SK-N-SH treated with all-trans-retinoic acid at 6 μM for 48 hours (cell line): ENCODE results near the gene CHRNA4.

Experiments used
- ATAC-seq: fragments of 200-7000 bp; cut with Tn5 transposase; 3 replicates; pipeline ENCODE4 v1.9.1; 2020; ENCODE audit warnings: mild to moderate bottlenecking, moderate library complexity
- ARNTL ChIP-seq: fragments of 450-650 bp; formaldehyde crosslinking; IDR thresholded peaks from 2 replicates; pipeline ENCODE4 v1.5.0; 2020; ENCODE audit warnings: low read depth, mild to moderate bottlenecking, moderate library complexity, borderline replicate concordance
- BACH2 ChIP-seq: fragments of 250-450 bp; sonication (Bioruptor Pico); IDR thresholded peaks from 2 replicates; pipeline ENCODE4 v1.9.0; 2021; ENCODE audit warnings: mild to moderate bottlenecking, borderline replicate concordance
- CSDC2 ChIP-seq: fragments of 250-450 bp; sonication (Bioruptor Pico); IDR thresholded peaks from 2 replicates; pipeline ENCODE4 v1.5.0; 2020; ENCODE audit warnings: mild to moderate bottlenecking, moderate library complexity
- ESRRG ChIP-seq: fragments of 250-450 bp; sonication (Bioruptor Pico); IDR thresholded peaks from 2 replicates; pipeline ENCODE4 v1.6.1; 2021; ENCODE audit warnings: mild to moderate bottlenecking
- GLIS3 ChIP-seq: fragments of 250-450 bp; sonication (Bioruptor Pico); IDR thresholded peaks from 2 replicates; pipeline ENCODE4 v1.5.0; 2020; ENCODE audit warnings: mild to moderate bottlenecking, moderate library complexity
- ISL1 ChIP-seq: fragments of 250-450 bp; sonication (Bioruptor Pico); IDR thresholded peaks from 2 replicates; pipeline ENCODE4 v2.1.2; 2022; ENCODE audit warnings: mild to moderate bottlenecking, moderate library complexity
- OSR1 ChIP-seq: fragments of 250-450 bp; sonication (Bioruptor Pico); IDR thresholded peaks from 2 replicates; pipeline ENCODE4 v1.8.0; 2022; ENCODE audit warnings: moderate library complexity, mild to moderate bottlenecking, inconsistent platforms
- PPARA ChIP-seq: fragments of 250-450 bp; sonication (Bioruptor Pico); IDR thresholded peaks from 2 replicates; pipeline ENCODE4 v1.5.0; 2020; ENCODE audit warnings: mild to moderate bottlenecking, borderline replicate concordance
- RARB ChIP-seq: fragments of 250-450 bp; sonication (Bioruptor Pico); IDR thresholded peaks from 2 replicates; pipeline ENCODE4 v1.8.0; 2021; ENCODE audit warnings: mild to moderate bottlenecking, moderate library complexity
- SNAI2 ChIP-seq: fragments of 250-450 bp; sonication (Bioruptor Pico); IDR thresholded peaks from 2 replicates; pipeline ENCODE4 v1.5.0; 2020; ENCODE audit warnings: mild to moderate bottlenecking, moderate library complexity
- TCF4 ChIP-seq: fragments of 250-450 bp; sonication (Bioruptor Pico); IDR thresholded peaks from 2 replicates; pipeline ENCODE4 v1.8.0; 2021; ENCODE audit warnings: mild to moderate bottlenecking, moderate library complexity, borderline replicate concordance
- TOX ChIP-seq: fragments of 250-450 bp; sonication (Bioruptor Pico); IDR thresholded peaks from 2 replicates; pipeline ENCODE4 v1.8.0; 2021; ENCODE audit warnings: mild to moderate bottlenecking, moderate library complexity, borderline replicate concordance
- ZC3H10 ChIP-seq: fragments of 250-450 bp; sonication (Bioruptor Pico); IDR thresholded peaks from 2 replicates; pipeline ENCODE4 v1.5.1; 2021; ENCODE audit warnings: mild to moderate bottlenecking, moderate library complexity
- ZFP30 ChIP-seq: fragments of 450-650 bp; formaldehyde crosslinking; IDR thresholded peaks from 2 replicates; pipeline ENCODE4 v1.5.0; 2022; ENCODE audit warnings: mild to moderate bottlenecking, moderate library complexity
- ZNF70 ChIP-seq: fragments of 450-650 bp; formaldehyde crosslinking; IDR thresholded peaks from 2 replicates; pipeline ENCODE4 v1.5.0; 2020; ENCODE audit warnings: mild to moderate bottlenecking, moderate library complexity
- ZNF8 ChIP-seq: fragments of 450-650 bp; formaldehyde crosslinking; IDR thresholded peaks from 2 replicates; pipeline ENCODE4 v1.5.0; 2020; ENCODE audit warnings: mild to moderate bottlenecking, moderate library complexity
- TF ChIP-seq, protein P1 (sequence below): fragments of 250-450 bp; sonication (Bioruptor Pico); IDR thresholded peaks from 2 replicates; pipeline ENCODE4 v1.5.1; 2020; ENCODE audit warnings: low read depth, mild to moderate bottlenecking, moderate library complexity
- TF ChIP-seq, protein P2 (sequence below): fragments of 250-450 bp; sonication (Bioruptor Pico); IDR thresholded peaks from 2 replicates; pipeline ENCODE4 v1.8.0; 2021; ENCODE audit warnings: low read depth, mild to moderate bottlenecking, moderate library complexity, borderline replicate concordance
- TF ChIP-seq, protein P3 (sequence below): fragments of 250-450 bp; sonication (Bioruptor Pico); IDR thresholded peaks from 2 replicates; pipeline ENCODE4 v1.5.0; 2020; ENCODE audit warnings: mild to moderate bottlenecking, moderate library complexity
- TF ChIP-seq, protein P4 (sequence below): fragments of 250-450 bp; sonication (Bioruptor Pico); IDR thresholded peaks from 2 replicates; pipeline ENCODE4 v1.5.1; 2021; ENCODE audit warnings: mild to moderate bottlenecking, moderate library complexity
- TF ChIP-seq, protein P5 (sequence below): fragments of 250-450 bp; sonication (Bioruptor Pico); IDR thresholded peaks from 2 replicates; pipeline ENCODE4 v1.8.0; 2020; ENCODE audit warnings: mild to moderate bottlenecking, moderate library complexity, borderline replicate concordance

Gene CHRNA4

DNA sequence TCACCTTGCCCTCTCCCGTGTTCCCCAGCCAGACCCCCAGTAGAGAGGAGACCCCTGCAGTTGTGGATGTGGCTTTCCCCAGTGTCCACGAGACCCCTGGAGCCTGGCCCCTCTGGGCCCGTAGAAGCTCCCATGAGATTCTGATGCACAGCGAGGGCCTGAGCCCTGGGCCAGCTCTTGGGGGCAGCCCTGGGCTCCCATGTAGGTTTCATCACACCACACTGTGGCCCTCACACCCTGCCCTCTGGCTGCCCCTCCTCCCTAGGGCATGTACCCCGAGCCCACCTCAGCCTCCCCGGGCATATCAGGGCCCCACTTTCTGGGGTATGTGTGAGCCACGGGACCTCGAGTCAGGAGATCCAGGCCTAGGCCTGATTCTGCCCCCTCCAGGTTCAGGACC is 7.0 kb upstream of the CHRNA4 start:
- no peak for ATAC-seq
- TF ChIP-seq, protein P1, sequence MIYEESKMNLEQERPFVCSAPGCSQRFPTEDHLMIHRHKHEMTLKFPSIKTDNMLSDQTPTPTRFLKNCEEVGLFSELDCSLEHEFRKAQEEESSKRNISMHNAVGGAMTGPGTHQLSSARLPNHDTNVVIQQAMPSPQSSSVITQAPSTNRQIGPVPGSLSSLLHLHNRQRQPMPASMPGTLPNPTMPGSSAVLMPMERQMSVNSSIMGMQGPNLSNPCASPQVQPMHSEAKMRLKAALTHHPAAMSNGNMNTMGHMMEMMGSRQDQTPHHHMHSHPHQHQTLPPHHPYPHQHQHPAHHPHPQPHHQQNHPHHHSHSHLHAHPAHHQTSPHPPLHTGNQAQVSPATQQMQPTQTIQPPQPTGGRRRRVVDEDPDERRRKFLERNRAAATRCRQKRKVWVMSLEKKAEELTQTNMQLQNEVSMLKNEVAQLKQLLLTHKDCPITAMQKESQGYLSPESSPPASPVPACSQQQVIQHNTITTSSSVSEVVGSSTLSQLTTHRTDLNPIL: no peak
- no peak for TF ChIP-seq ISL1 (CRISPR knock-in tag)
- TF ChIP-seq, protein P2, sequence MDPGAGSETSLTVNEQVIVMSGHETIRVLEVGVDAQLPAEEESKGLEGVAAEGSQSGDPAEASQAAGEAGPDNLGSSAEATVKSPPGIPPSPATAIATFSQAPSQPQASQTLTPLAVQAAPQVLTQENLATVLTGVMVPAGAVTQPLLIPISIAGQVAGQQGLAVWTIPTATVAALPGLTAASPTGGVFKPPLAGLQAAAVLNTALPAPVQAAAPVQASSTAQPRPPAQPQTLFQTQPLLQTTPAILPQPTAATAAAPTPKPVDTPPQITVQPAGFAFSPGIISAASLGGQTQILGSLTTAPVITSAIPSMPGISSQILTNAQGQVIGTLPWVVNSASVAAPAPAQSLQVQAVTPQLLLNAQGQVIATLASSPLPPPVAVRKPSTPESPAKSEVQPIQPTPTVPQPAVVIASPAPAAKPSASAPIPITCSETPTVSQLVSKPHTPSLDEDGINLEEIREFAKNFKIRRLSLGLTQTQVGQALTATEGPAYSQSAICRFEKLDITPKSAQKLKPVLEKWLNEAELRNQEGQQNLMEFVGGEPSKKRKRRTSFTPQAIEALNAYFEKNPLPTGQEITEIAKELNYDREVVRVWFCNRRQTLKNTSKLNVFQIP (CRISPR knock-in tag): no peak
- TF ChIP-seq, protein P3, sequence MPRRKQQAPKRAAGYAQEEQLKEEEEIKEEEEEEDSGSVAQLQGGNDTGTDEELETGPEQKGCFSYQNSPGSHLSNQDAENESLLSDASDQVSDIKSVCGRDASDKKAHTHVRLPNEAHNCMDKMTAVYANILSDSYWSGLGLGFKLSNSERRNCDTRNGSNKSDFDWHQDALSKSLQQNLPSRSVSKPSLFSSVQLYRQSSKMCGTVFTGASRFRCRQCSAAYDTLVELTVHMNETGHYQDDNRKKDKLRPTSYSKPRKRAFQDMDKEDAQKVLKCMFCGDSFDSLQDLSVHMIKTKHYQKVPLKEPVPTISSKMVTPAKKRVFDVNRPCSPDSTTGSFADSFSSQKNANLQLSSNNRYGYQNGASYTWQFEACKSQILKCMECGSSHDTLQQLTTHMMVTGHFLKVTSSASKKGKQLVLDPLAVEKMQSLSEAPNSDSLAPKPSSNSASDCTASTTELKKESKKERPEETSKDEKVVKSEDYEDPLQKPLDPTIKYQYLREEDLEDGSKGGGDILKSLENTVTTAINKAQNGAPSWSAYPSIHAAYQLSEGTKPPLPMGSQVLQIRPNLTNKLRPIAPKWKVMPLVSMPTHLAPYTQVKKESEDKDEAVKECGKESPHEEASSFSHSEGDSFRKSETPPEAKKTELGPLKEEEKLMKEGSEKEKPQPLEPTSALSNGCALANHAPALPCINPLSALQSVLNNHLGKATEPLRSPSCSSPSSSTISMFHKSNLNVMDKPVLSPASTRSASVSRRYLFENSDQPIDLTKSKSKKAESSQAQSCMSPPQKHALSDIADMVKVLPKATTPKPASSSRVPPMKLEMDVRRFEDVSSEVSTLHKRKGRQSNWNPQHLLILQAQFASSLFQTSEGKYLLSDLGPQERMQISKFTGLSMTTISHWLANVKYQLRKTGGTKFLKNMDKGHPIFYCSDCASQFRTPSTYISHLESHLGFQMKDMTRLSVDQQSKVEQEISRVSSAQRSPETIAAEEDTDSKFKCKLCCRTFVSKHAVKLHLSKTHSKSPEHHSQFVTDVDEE (CRISPR knock-in tag): no peak
- no peak for TF ChIP-seq OSR1 (CRISPR knock-in tag)
- TF ChIP-seq PPARA (CRISPR knock-in tag): no peak
- TF ChIP-seq ARNTL (CRISPR knock-in tag): no peak
- no peak for TF ChIP-seq ESRRG (CRISPR knock-in tag)
- TF ChIP-seq, all 23 proteins: peak for 0

DNA sequence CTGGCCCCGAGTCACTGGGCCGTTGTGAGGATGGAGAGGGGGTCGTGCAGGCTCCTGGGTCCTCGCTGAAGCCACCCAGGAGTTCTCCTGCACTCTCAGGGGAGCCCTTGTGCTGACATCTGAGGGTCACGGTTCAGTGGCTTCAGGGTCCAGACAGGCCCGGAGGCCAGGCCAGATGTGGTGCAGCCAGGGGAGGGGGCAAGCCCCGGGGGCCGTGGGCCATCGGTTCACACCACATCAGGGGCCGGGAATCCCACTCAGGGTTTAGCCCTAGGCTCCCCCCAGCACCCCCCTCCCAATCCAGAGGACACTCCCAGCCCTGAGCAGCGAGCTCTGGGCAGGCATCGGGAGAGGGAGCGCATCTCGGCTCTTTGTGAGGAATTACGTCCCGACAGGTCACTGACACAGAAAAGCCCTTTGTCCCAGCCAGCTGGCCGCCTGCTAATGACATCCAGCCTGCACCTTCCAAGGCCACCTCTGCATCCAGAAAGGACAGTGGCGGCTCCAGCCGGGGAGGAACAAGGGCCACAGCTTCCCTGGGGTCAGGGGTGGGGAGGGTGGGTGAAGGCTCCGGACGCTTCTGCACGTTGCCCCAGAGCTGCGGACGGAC is 6.4 kb upstream of the CHRNA4 start:
- ATAC-seq: no peak

DNA sequence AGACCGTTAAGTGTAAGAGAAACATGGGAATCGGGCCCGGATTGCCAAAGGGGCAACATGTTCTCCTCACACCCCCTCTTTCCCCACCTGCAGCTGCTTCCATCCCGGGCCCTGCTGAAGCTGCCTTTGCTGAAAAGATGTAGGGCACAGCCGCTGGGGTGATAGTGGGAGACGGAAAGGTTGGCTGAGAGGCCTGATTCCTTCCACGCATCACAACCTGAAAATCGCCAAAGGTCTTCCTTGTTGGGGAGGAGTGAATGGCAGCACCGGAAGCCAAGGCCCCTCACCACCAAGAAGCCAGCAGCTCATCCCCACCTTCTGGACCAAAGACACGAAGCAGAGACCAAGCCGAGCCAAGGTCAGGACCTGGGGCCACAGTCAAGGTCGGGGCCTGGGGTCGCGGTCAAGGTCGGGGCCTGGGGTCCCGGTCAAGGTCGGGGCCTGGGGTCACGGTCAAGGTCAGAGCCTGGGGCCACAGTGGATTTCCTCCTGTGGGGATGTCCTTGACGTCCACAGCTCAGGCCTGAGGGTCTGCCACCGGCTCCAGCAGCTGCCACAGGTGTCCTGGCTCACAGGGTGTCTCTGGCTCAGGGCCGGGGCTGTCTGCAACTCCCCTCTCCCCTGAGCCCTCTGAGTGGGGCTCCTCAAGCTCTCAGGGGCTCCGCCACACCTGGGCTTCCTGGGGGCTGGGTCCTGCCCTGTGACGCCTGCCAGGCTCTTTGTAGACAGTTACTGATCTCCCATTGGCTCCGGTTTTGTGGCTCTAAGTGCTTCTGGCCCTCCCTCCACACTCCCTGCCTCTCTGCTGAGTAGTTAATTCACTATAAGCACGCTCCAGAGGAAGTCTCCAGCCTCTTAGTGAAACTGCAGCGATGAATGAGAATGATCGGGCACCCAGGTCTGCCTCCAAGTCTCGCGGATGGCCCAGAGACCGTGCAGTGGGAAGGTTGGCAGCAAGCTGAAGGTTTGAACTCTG is 5.5 kb upstream of the CHRNA4 start:
- no peak for TF ChIP-seq ARNTL (CRISPR knock-in tag)
- TF ChIP-seq BACH2 (CRISPR knock-in tag): no peak
- TF ChIP-seq ISL1 (CRISPR knock-in tag): no peak
- TF ChIP-seq ZC3H10 (CRISPR knock-in tag): no peak
- no peak for TF ChIP-seq ZFP30 (CRISPR knock-in tag)
- TF ChIP-seq TCF4: no peak
- ATAC-seq: no peak

More for the DNA sequence above, 6.4 kb upstream of the CHRNA4 start:
- no peak for TF ChIP-seq ESRRG (CRISPR knock-in tag)
- TF ChIP-seq ZNF70 (CRISPR knock-in tag): no peak
- TF ChIP-seq SNAI2 (CRISPR knock-in tag): no peak
- no peak for TF ChIP-seq BACH2 (CRISPR knock-in tag)
- TF ChIP-seq, protein P4, sequence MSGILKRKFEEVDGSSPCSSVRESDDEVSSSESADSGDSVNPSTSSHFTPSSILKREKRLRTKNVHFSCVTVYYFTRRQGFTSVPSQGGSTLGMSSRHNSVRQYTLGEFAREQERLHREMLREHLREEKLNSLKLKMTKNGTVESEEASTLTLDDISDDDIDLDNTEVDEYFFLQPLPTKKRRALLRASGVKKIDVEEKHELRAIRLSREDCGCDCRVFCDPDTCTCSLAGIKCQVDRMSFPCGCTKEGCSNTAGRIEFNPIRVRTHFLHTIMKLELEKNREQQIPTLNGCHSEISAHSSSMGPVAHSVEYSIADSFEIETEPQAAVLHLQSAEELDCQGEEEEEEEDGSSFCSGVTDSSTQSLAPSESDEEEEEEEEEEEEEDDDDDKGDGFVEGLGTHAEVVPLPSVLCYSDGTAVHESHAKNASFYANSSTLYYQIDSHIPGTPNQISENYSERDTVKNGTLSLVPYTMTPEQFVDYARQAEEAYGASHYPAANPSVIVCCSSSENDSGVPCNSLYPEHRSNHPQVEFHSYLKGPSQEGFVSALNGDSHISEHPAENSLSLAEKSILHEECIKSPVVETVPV: no peak
- TF ChIP-seq GLIS3 (CRISPR knock-in tag): no peak
- no peak for TF ChIP-seq ZNF8 (CRISPR knock-in tag)
- TF ChIP-seq ZFP30 (CRISPR knock-in tag): no peak
- no peak for TF ChIP-seq TCF4
- TF ChIP-seq RARB: no peak
- TF ChIP-seq ISL1 (CRISPR knock-in tag): no peak
- no peak for TF ChIP-seq TOX (CRISPR knock-in tag)
- no peak for TF ChIP-seq CSDC2 (CRISPR knock-in tag)
- TF ChIP-seq, protein P5, sequence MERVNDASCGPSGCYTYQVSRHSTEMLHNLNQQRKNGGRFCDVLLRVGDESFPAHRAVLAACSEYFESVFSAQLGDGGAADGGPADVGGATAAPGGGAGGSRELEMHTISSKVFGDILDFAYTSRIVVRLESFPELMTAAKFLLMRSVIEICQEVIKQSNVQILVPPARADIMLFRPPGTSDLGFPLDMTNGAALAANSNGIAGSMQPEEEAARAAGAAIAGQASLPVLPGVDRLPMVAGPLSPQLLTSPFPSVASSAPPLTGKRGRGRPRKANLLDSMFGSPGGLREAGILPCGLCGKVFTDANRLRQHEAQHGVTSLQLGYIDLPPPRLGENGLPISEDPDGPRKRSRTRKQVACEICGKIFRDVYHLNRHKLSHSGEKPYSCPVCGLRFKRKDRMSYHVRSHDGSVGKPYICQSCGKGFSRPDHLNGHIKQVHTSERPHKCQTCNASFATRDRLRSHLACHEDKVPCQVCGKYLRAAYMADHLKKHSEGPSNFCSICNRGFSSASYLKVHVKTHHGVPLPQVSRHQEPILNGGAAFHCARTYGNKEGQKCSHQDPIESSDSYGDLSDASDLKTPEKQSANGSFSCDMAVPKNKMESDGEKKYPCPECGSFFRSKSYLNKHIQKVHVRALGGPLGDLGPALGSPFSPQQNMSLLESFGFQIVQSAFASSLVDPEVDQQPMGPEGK (CRISPR knock-in tag): no peak
